Thoracic aorta (tissue), 2 donors: ENCODE results near the gene BRMS1. TPM values are rescaled to one million over a fixed set of nuclear protein-coding genes. Genes with fewer than 3 reads are reported as not detected.

Source experiments
- ATAC-seq: fragments of 150-250 bp; one replicate; pipeline ENCODE4 v1.8.0; 2017; ENCODE audit warnings: low read depth; ENCODE audit not compliant: insufficient number of reproducible peaks, low FRiP score
- DNase-seq: peaks from one replicate; pipeline ENCODE4 v3.0.0-alpha.2; 2020; ENCODE audit warnings: low spot score
- H3K27ac ChIP-seq, 2 donors: fragments of 200-600 bp; sonication (generic); 1 replicate in 1 of 2; 2 replicates in 1 of 2; pipeline ENCODE4 v1.5.1; 2016; ENCODE audit warnings: mild to moderate bottlenecking in 2 of 2, moderate library complexity in 2 of 2
- H3K27me3 ChIP-seq: fragments of 200-600 bp; sonication (generic); replicated peaks from 2 replicates; pipeline ENCODE4 v1.6.0; 2016; ENCODE audit warnings: mild to moderate bottlenecking; ENCODE audit not compliant: insufficient read depth
- H3K36me3 ChIP-seq: fragments of 200-600 bp; sonication (generic); one replicate; pipeline ENCODE4 v1.5.1; 2016
- H3K4me1 ChIP-seq, 2 donors: fragments of 200-600 bp; sonication (generic); 1 replicate in 1 of 2; 2 replicates in 1 of 2; pipeline versions ENCODE4 v1.5.1 to v1.6.0; 2016; ENCODE audit warnings: low read depth in 2 of 2, mild to moderate bottlenecking in 1 of 2; ENCODE audit not compliant: control insufficient read depth in 1 of 2
- H3K4me3 ChIP-seq: fragments of 200-600 bp; sonication (generic); 2 replicates; pipeline ENCODE4 v1.5.1; 2016; ENCODE audit warnings: mild to moderate bottlenecking
- H3K9me3 ChIP-seq: fragments of 200-600 bp; sonication (generic); 2 replicates; pipeline ENCODE4 v1.5.1; 2016
- total RNA-seq, 2 donors: library from RNA; depleted of rRNA; stranded (reverse); fragments of >200 nt; gene quantifications; one replicate each; pipeline versions ENCODE4 v1.1.0 to v1.2.3, GENCODE V29; 2016
- TF ChIP-seq, protein P1 (sequence below): fragments of 200-600 bp; sonication (generic); IDR thresholded peaks from one replicate; pipeline ENCODE4 v1.5.1; 2019; ENCODE audit warnings: antibody characterized with exemption

Gene BRMS1
- total RNA-seq, 2 donors from 2014 or later = 35.0 to 48.1 TPM

GRCh38 chr11:66331542-66332370 is 13.1 kb downstream of the BRMS1 start:
- TF ChIP-seq, protein P1, sequence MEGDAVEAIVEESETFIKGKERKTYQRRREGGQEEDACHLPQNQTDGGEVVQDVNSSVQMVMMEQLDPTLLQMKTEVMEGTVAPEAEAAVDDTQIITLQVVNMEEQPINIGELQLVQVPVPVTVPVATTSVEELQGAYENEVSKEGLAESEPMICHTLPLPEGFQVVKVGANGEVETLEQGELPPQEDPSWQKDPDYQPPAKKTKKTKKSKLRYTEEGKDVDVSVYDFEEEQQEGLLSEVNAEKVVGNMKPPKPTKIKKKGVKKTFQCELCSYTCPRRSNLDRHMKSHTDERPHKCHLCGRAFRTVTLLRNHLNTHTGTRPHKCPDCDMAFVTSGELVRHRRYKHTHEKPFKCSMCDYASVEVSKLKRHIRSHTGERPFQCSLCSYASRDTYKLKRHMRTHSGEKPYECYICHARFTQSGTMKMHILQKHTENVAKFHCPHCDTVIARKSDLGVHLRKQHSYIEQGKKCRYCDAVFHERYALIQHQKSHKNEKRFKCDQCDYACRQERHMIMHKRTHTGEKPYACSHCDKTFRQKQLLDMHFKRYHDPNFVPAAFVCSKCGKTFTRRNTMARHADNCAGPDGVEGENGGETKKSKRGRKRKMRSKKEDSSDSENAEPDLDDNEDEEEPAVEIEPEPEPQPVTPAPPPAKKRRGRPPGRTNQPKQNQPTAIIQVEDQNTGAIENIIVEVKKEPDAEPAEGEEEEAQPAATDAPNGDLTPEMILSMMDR = no peak
- no peak overlapping the region for H3K27ac ChIP-seq
- H3K4me3 ChIP-seq = no peak overlapping the region
- ATAC-seq (no peak), DNase-seq (no peak)
- peaks cover 12 to 25% of the 10 kb centered on the region in 2 donors for H3K4me1 ChIP-seq
- no peaks in the 10 kb centered on the region for H3K36me3 ChIP-seq
- H3K27me3 ChIP-seq = no peaks in the 10 kb centered on the region
- H3K9me3 ChIP-seq = no peaks in the 10 kb centered on the region

DNA sequence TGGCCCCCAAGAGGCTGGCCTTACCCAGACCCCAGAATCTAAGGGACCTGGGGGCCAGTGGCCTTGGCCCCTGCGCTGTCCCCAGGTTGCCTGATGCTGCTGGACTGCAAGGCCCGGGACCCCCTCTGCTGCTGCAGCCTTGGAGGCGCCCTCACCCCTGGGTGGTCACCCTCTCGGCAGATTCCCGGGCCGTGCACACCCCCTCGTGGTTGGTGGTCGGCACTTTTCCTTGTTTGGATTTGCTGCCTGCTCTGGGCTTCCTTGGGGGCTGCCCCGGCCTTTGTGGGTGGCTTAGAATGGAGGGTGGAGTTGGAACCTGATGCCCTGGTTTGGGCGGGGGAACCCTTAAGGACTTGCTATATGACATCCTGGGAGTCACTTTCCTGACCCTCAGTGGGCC is 14.0 kb downstream of the BRMS1 start:
- peaks cover 8 to 24% of the 10 kb centered on the region in 2 donors for H3K4me1 ChIP-seq
- H3K36me3 ChIP-seq = no peaks in the 10 kb centered on the region
- H3K9me3 ChIP-seq = no peaks in the 10 kb centered on the region
- TF ChIP-seq, protein P1 = no peak
- no peaks in the 10 kb centered on the region for H3K27me3 ChIP-seq
- H3K27ac ChIP-seq = no peak overlapping the region
- no peak overlapping the region for H3K4me3 ChIP-seq
- DNase-seq = no peak
- ATAC-seq = no peak

- DNase-seq (no peak), ATAC-seq (no peak)
- no peaks in the 10 kb centered on the region for H3K36me3 ChIP-seq
- peaks cover 0 to 12% of the 10 kb centered on the region in 2 donors for H3K4me1 ChIP-seq
- H3K27ac ChIP-seq = no peak overlapping the region
- TF ChIP-seq, protein P1 = no peak
- no peaks in the 10 kb centered on the region for H3K27me3 ChIP-seq
- H3K9me3 ChIP-seq = no peaks in the 10 kb centered on the region
- no peak overlapping the region for H3K4me3 ChIP-seq
These were observed 15.7 kb downstream of the BRMS1 start for GRCh38 chr11:66329165-66329673.

- no peaks in the 10 kb centered on the region for H3K36me3 ChIP-seq
- ATAC-seq = no peak
- H3K27ac ChIP-seq = no peak overlapping the region
- H3K27me3 ChIP-seq = no peaks in the 10 kb centered on the region
- H3K9me3 ChIP-seq = no peaks in the 10 kb centered on the region
- H3K4me1 ChIP-seq = peaks cover 0 to 12% of the 10 kb centered on the region in 2 donors
- peak overlapping the region; percentile 40 for H3K4me3 ChIP-seq
- DNase-seq = no peak
- TF ChIP-seq, protein P1 = peak; percentile 93
These were observed 16.4 kb downstream of the BRMS1 start for GRCh38 chr11:66328302-66329144.

- H3K27me3 ChIP-seq = no peaks in the 10 kb centered on the region
- ATAC-seq (no peak), DNase-seq (no peak)
- H3K27ac ChIP-seq = no peak overlapping the region
- H3K4me3 ChIP-seq = no peak overlapping the region
- TF ChIP-seq, protein P1 = no peak
- H3K36me3 ChIP-seq = no peaks in the 10 kb centered on the region
- no peaks in the 10 kb centered on the region for H3K9me3 ChIP-seq
- H3K4me1 ChIP-seq = peaks cover 0 to 12% of the 10 kb centered on the region in 2 donors
These were observed 16.9 kb downstream of the BRMS1 start for GRCh38 chr11:66328031-66328301.
